ENCODE measurements around the gene BRMS1.
A peak's percentile ranks its signal among the peaks of the same experiment; 100 is the strongest.
"Not testable (repeated sequence)": the region's sequence is repeated elsewhere in the genome, so short reads cannot be mapped to it uniquely, and the experiment has no call there.

Gene BRMS1

GRCh38 chr11:66363187-66363601 lies 18.3 kb upstream of the BRMS1 start:
- no peak for DNase-seq

GRCh38 chr11:66362481-66363147 lies 17.7 kb upstream of the BRMS1 start:
- DNase-seq, result no peak

- no peak for DNase-seq
Observed at GRCh38 chr11:66361502-66361941, 16.6 kb upstream of the BRMS1 start.

GRCh38 chr11:66360406-66361073 lies 15.6 kb upstream of the BRMS1 start:
- DNase-seq, result no peak

- DNase-seq, result no peak
Observed at GRCh38 chr11:66359662-66360087, 14.8 kb upstream of the BRMS1 start.

- not testable (repeated sequence) for DNase-seq
Observed at GRCh38 chr11:66350560-66351235, 5.8 kb upstream of the BRMS1 start.

- no peak for DNase-seq
Observed at GRCh38 chr11:66349084-66349386, 4.1 kb upstream of the BRMS1 start.

GRCh38 chr11:66347425-66348276 lies 2.7 kb upstream of the BRMS1 start, which contains the start of gene B4GAT1:
Gene B4GAT1 (minus strand): TSS chr11:66347629. CDS start chr11:66347545, 84 bp downstream.
- peak; percentile 75 to 86 (median 77) for DNase-seq

- DNase-seq, result peak in 1 of 3 donors; percentile 22
Observed at GRCh38 chr11:66346476-66347424, 1.8 kb upstream of the BRMS1 start.

GRCh38 chr11:66345316-66345649 lies 379 bp upstream of the BRMS1 start:
- no peak for DNase-seq

GRCh38 chr11:66343176-66343575 lies 1.7 kb downstream of the BRMS1 start:
- DNase-seq, result no peak

GRCh38 chr11:66341502-66342126 lies 3.3 kb downstream of the BRMS1 start:
- DNase-seq, result no peak

- no peak for DNase-seq
Observed at GRCh38 chr11:66340596-66341501, 4.1 kb downstream of the BRMS1 start.

GRCh38 chr11:66339686-66340483 lies 5.0 kb downstream of the BRMS1 start:
- DNase-seq, result no peak

GRCh38 chr11:66339162-66339675 lies 5.7 kb downstream of the BRMS1 start:
- DNase-seq, result no peak

GRCh38 chr11:66338276-66339161 lies 6.4 kb downstream of the BRMS1 start:
- DNase-seq, result no peak

GRCh38 chr11:66337103-66337899 lies 7.6 kb downstream of the BRMS1 start:
- DNase-seq, result no peak

Measured in suppressor macrophage treated with lipopolysaccharide for 1 hour (primary cell).